ENCODE data around the gene MED12L. TPM values are rescaled to one million over a fixed set of nuclear protein-coding genes. Genes with fewer than 3 reads are reported as not detected.

MED12L gene
- total and polyA plus RNA-seq, 8 donors, result 0.08 to 0.88 (median 0.45) TPM

GRCh38 chr3:151479452-151479851, 394.0 kb downstream of the MED12L start:
- intact Hi-C loops (cut with DNase I), result no loop called here
- no peak for FAIRE-seq
- Histone ChIP-seq H3K36me3 (no peaks in the 10 kb centered on the region), H3K27me3 (no peaks in the 10 kb centered on the region), H3K27ac (no peak overlapping the region), H3K9me3 (no peaks in the 10 kb centered on the region), H3K4me3 (no peak overlapping the region), H3K4me1 (no peaks in the 10 kb centered on the region)
- DNase-seq, result no peak
- no peak for ATAC-seq
- no peak for TF ChIP-seq CTCF (IDR thresholded peaks at IDR 0.05)
- WGBS, 2 donors, result 25 to 27% methylated on average over 1 of the region's 1 CpG

GRCh38 chr3:151480492-151480891, 395.0 kb downstream of the MED12L start:
- 74 to 100% methylated on average over 2 of the region's 2 CpGs for WGBS, 2 donors
- H3K4me3 ChIP-seq, result no peak overlapping the region
- no peaks in the 10 kb centered on the region for H3K9me3 ChIP-seq
- DNase-seq, result no peak
- H3K27ac ChIP-seq, result no peak overlapping the region
- intact Hi-C loops (cut with DNase I), result no loop called here
- no peaks in the 10 kb centered on the region for H3K4me1 ChIP-seq
- no peaks in the 10 kb centered on the region for H3K36me3 ChIP-seq
- TF ChIP-seq CTCF (IDR thresholded peaks at IDR 0.05), result no peak
- no peak for ATAC-seq
- H3K27me3 ChIP-seq, result no peaks in the 10 kb centered on the region
- FAIRE-seq, result no peak

GRCh38 chr3:151483488-151483887, 398.0 kb downstream of the MED12L start:
- intact Hi-C loops (cut with DNase I), result no loop called here
- no peak for TF ChIP-seq CTCF (IDR thresholded peaks at IDR 0.05)
- Histone ChIP-seq H3K27ac (no peak overlapping the region), H3K9me3 (no peaks in the 10 kb centered on the region), H3K4me3 (no peak overlapping the region), H3K27me3 (no peaks in the 10 kb centered on the region), H3K4me1 (no peaks in the 10 kb centered on the region), H3K36me3 (no peaks in the 10 kb centered on the region)
- no peak for DNase-seq
- no peak for FAIRE-seq
- WGBS, 2 donors, result 90 to 97% methylated on average over 1 of the region's 1 CpG
- no peak for ATAC-seq

GRCh38 chr3:151483961-151484520, 398.6 kb downstream of the MED12L start:
- DNase-seq (no peak), ATAC-seq (no peak), FAIRE-seq (no peak)
- WGBS, 2 donors, result 71 to 79% methylated on average over 6 of the region's 6 CpGs
- H3K4me3 ChIP-seq, result no peak overlapping the region
- no peak overlapping the region for H3K27ac ChIP-seq
- no peaks in the 10 kb centered on the region for H3K9me3 ChIP-seq
- no peaks in the 10 kb centered on the region for H3K27me3 ChIP-seq
- no peaks in the 10 kb centered on the region for H3K36me3 ChIP-seq
- H3K4me1 ChIP-seq, result no peaks in the 10 kb centered on the region
- intact Hi-C loops (cut with DNase I), result no loop called here
- no peak for TF ChIP-seq CTCF (IDR thresholded peaks at IDR 0.05)

Other genes with a start within 250 kb of the MED12L start
- gene MINDY4B, start 180.2 kb upstream of the MED12L start, total RNA-seq, result not detected
- not detected for gene MINDY4B, start 180.2 kb upstream of the MED12L start, polyA plus RNA-seq
- gene CLRN1, start 112.9 kb upstream of the MED12L start, total RNA-seq, result not detected
- gene CLRN1, start 112.9 kb upstream of the MED12L start, polyA plus RNA-seq, result not detected
- gene GPR171, start 117.6 kb downstream of the MED12L start, total RNA-seq, result under 1 TPM in 4 of 6 donors, not detected in 2; 0.13 to 0.92 (median 0.27) TPM
- gene GPR171, start 117.6 kb downstream of the MED12L start, polyA plus RNA-seq, result under 1 TPM; 0.12 to 0.15 TPM
- under 1 TPM; 0.08 to 0.38 (median 0.11) TPM for gene P2RY14, start 192.9 kb downstream of the MED12L start, total RNA-seq
- gene P2RY14, start 192.9 kb downstream of the MED12L start, polyA plus RNA-seq, result under 1 TPM; 0.08 to 0.47 TPM
- not detected for gene GPR87, start 231.2 kb downstream of the MED12L start, total RNA-seq
- not detected for gene GPR87, start 231.2 kb downstream of the MED12L start, polyA plus RNA-seq
- gene P2RY13, start 243.9 kb downstream of the MED12L start, total RNA-seq, result 1 to 10 TPM in 3 of 6 donors, under 1 TPM in 3; 0.08 to 1.9 (median 0.72) TPM
- under 1 TPM; 0.11 to 0.12 TPM for gene P2RY13, start 243.9 kb downstream of the MED12L start, polyA plus RNA-seq